BJ (cell line): ENCODE data around the gene S100A3. TPM values are rescaled to one million over a fixed set of nuclear protein-coding genes. Genes with fewer than 3 reads are reported as not detected.
"Not testable (repeated sequence)": the region's sequence is repeated elsewhere in the genome, so short reads cannot be mapped to it uniquely, and the experiment has no call there.

Experiments used
- CTCF ChIA-PET: fragments of 350-600 bp; formaldehyde crosslinking; extraction: SDS; loops from one replicate; lab custom pipeline; 2021; ENCODE audit warnings: antibody characterized with exemption, inconsistent platforms; lab: Yijun Ruan, JAX
- POLR2A ChIA-PET: fragments of 300-600 bp; sonication (Branson Sonifier 250); formaldehyde crosslinking; extraction: SDS; loops from one replicate; lab custom pipeline; 2021; ENCODE audit warnings: antibody characterized with exemption; lab: Charles Lee
- DNase-seq: peaks from one replicate; pipeline ENCODE4 v3.0.0-alpha.2; 2011; ENCODE audit warnings: low read depth
- H3K27me3 ChIP-seq: 2 replicates; pipeline ENCODE4 v1.6.0; 2011; ENCODE audit warnings: low read length; ENCODE audit not compliant: control insufficient read depth, insufficient read depth
- H3K36me3 ChIP-seq: 2 replicates; pipeline ENCODE4 v1.5.1; 2011; ENCODE audit warnings: low read length; ENCODE audit not compliant: control insufficient read depth, insufficient read depth
- H3K4me3 ChIP-seq: 2 replicates; pipeline ENCODE4 v1.5.1; 2011; ENCODE audit warnings: low read depth, mild to moderate bottlenecking, control low read depth, low read length
- CTCF ChIP-seq: IDR thresholded peaks from 2 replicates; pipeline ENCODE4 v1.5.1; 2011; ENCODE audit warnings: low read depth, mild to moderate bottlenecking, control low read depth, inconsistent platforms, low read length, moderate library complexity; ENCODE audit not compliant: insufficient read depth
- polyA plus RNA-seq: library from polyadenylated mRNA; depleted of rRNA; stranded (reverse); fragments of >200 nt; gene quantifications from 2 replicates; pipeline ENCODE4 v1.2.3, GENCODE V29; 2011

Gene S100A3
- polyA plus RNA-seq, 1 experiment, result 9.5 TPM

GRCh38 chr1:153578936-153579335 is 29.9 kb upstream of the S100A3 start:
- H3K36me3 ChIP-seq, result no peaks in the 10 kb centered on the region
- ChIA-PET POLR2A (interaction anchor here (0.5 to 0.7 kb wide), 3 partner anchors 31 to 85 kb away, joined by 3 to 6 read pairs (median 3); partner anchors contain the start of gene S100A6), CTCF (interaction anchor here (0.9 to 4.2 kb wide), 6 partner anchors 9 to 84 kb away, joined by 3 to 26 read pairs (median 4); partner anchors contain the start of genes S100A13 and S100A14)
- H3K27me3 ChIP-seq, result no peaks in the 10 kb centered on the region
- no peak overlapping the region for H3K4me3 ChIP-seq
- no peak for DNase-seq
- no peak for TF ChIP-seq CTCF

- DNase-seq, result no peak
- H3K27me3 ChIP-seq, result no peaks in the 10 kb centered on the region
- H3K4me3 ChIP-seq, result no peak overlapping the region
- no peak for TF ChIP-seq CTCF
- H3K36me3 ChIP-seq, result no peaks in the 10 kb centered on the region
- CTCF ChIA-PET, result interaction anchor here (0.9 to 4.2 kb wide), 7 partner anchors 10 to 84 kb away, joined by 3 to 26 read pairs (median 4); partner anchors contain the start of genes S100A13 and S100A14
- POLR2A ChIA-PET, result interaction anchor here (0.6 to 0.7 kb wide), 2 partner anchors 32 to 43 kb away, joined by 3 read pairs; partner anchors contain the start of gene S100A6
Observed at GRCh38 chr1:153578490-153578889, 29.4 kb upstream of the S100A3 start.

GRCh38 chr1:153577624-153578051 is 28.6 kb upstream of the S100A3 start:
- TF ChIP-seq CTCF, result no peak
- no peak for DNase-seq
- Histone ChIP-seq H3K27me3 (no peaks in the 10 kb centered on the region), H3K36me3 (no peaks in the 10 kb centered on the region), H3K4me3 (no peak overlapping the region)
- CTCF ChIA-PET, result interaction anchor here (1.0 to 4.2 kb wide), 11 partner anchors 8 to 83 kb away, joined by 3 to 26 read pairs (median 4); partner anchors contain the start of genes CHTOP, S100A13, S100A14 and S100A6
- POLR2A ChIA-PET, result no interaction called here

- Histone ChIP-seq H3K4me3 (no peak overlapping the region), H3K36me3 (no peaks in the 10 kb centered on the region), H3K27me3 (no peaks in the 10 kb centered on the region)
- POLR2A ChIA-PET, result no interaction called here
- DNase-seq, result no peak
- TF ChIP-seq CTCF, result no peak
- CTCF ChIA-PET, result interaction anchor here (1.0 to 4.2 kb wide), 8 partner anchors 7 to 82 kb away, joined by 3 to 26 read pairs (median 4); partner anchors contain the start of genes CHTOP, S100A14 and S100A6
Observed at GRCh38 chr1:153577138-153577537, 28.1 kb upstream of the S100A3 start.

- DNase-seq, H3K4me3 ChIP-seq, POLR2A ChIA-PET, H3K36me3 ChIP-seq, H3K27me3 ChIP-seq: not testable (repeated sequence)
- CTCF ChIA-PET, result interaction anchor here (0.8 to 4.2 kb wide), 5 partner anchors 17 to 43 kb away, joined by 3 to 26 read pairs (median 3); partner anchors contain the start of gene S100A14
Observed at GRCh38 chr1:153575497-153575896, 26.4 kb upstream of the S100A3 start.

GRCh38 chr1:153575081-153575491 is 26.0 kb upstream of the S100A3 start:
- POLR2A ChIA-PET, H3K36me3 ChIP-seq, DNase-seq, H3K27me3 ChIP-seq, H3K4me3 ChIP-seq: not testable (repeated sequence)
- CTCF ChIA-PET, result interaction anchor here (4.2 kb wide), 1 partner anchor 43 kb away, joined by 26 read pairs; the partner anchor contains the start of gene S100A14
